Hypothalamus (tissue), 51 donors: ENCODE data around the gene KCNG1.
A peak's percentile ranks its signal among the peaks of the same experiment; 100 is the strongest.
"Not testable (repeated sequence)": the region's sequence is repeated elsewhere in the genome, so short reads cannot be mapped to it uniquely, and the experiment has no call there.

Source experiments
- DNase-seq, 51 donors: peaks; one replicate each; lab custom pipeline; 2025; lab: John Stamatoyannopoulos, UW

KCNG1 gene

GRCh38 chr20:51022803-51023616 lies at the start of gene KCNG1:
TSS of gene KCNG1 (minus strand) at chr20:51023107. CDS start at chr20:51010338, 12,769 bp downstream.
- DNase-seq, result peak in 32 of 51 donors; percentile 8 to 66 (median 29)

GRCh38 chr20:51070621-51071020 lies 47.7 kb upstream of the KCNG1 start:
- no peak for DNase-seq

GRCh38 chr20:51067792-51068191 lies 44.9 kb upstream of the KCNG1 start:
- no peak for DNase-seq

- DNase-seq, result no peak
These were observed 42.7 kb upstream of the KCNG1 start for GRCh38 chr20:51065615-51066014.

GRCh38 chr20:51064137-51064536 lies 41.2 kb upstream of the KCNG1 start:
- no peak for DNase-seq

- DNase-seq, result no peak
These were observed 39.2 kb upstream of the KCNG1 start for GRCh38 chr20:51062065-51062464.

GRCh38 chr20:51061418-51062045 lies 38.6 kb upstream of the KCNG1 start:
- DNase-seq, result no peak

GRCh38 chr20:51060301-51060700 lies 37.4 kb upstream of the KCNG1 start:
- no peak for DNase-seq

GRCh38 chr20:51059862-51060261 lies 37.0 kb upstream of the KCNG1 start:
- no peak for DNase-seq

GRCh38 chr20:51058017-51058416 lies 35.1 kb upstream of the KCNG1 start:
- DNase-seq, result no peak

GRCh38 chr20:51054233-51054632 lies 31.3 kb upstream of the KCNG1 start:
- no peak for DNase-seq

GRCh38 chr20:51050531-51051075 lies 27.7 kb upstream of the KCNG1 start:
- DNase-seq, result no peak

GRCh38 chr20:51046021-51046985 lies 23.4 kb upstream of the KCNG1 start:
- DNase-seq, result no peak

GRCh38 chr20:51045492-51045891 lies 22.6 kb upstream of the KCNG1 start:
- not testable (repeated sequence) for DNase-seq

GRCh38 chr20:51044796-51045195 lies 21.9 kb upstream of the KCNG1 start:
- no peak for DNase-seq

- DNase-seq, result no peak
These were observed 20.9 kb upstream of the KCNG1 start for GRCh38 chr20:51043811-51044210.

- DNase-seq, result no peak
These were observed 19.8 kb upstream of the KCNG1 start for GRCh38 chr20:51042657-51043247.

- no peak for DNase-seq
These were observed 19.2 kb upstream of the KCNG1 start for GRCh38 chr20:51042064-51042463.

- DNase-seq, result peak in 19 of 51 donors; percentile 7 to 48 (median 19)
These were observed 14.7 kb upstream of the KCNG1 start for GRCh38 chr20:51037532-51038115.
